K562 (cell line): Measurements from ENCODE around the gene USP28. TPM values are rescaled to one million over a fixed set of nuclear protein-coding genes. Genes with fewer than 3 reads are reported as not detected.
A peak's percentile ranks its signal among the peaks of the same experiment; 100 is the strongest.

Experiments used
- ATAC-seq: fragments of 200-7000 bp; cut with Tn5 transposase; 3 replicates; pipeline ENCODE4 v1.9.1; 2020; ENCODE audit warnings: moderate library complexity
- BruUV-seq: library from RNA; stranded (reverse); fragments of 400-500 nt; replicated peaks from 2 replicates; lab custom pipeline; 2021; lab: Mats Ljungman, UMichigan
- CTCF ChIA-PET: fragments of 300-600 bp; formaldehyde crosslinking; extraction: SDS; loops from one replicate; lab custom pipeline; 2021; ENCODE audit warnings: low intra/inter-chr PET ratio; lab: Yijun Ruan, JAX
- POLR2A ChIA-PET: fragments of 300-600, 350-650 bp; sonication (Branson Sonifier 250); formaldehyde crosslinking; extraction: SDS; loops from one replicate; lab custom pipeline; 2021; ENCODE audit warnings: antibody characterized with exemption, inconsistent platforms; lab: Yijun Ruan, JAX
- DNase-seq, 4 experiments: peaks; one replicate each; pipeline versions ENCODE4 v3.0.0 to v3.0.0-alpha.2; 2011 to 2018; ENCODE audit warnings: low spot score in 3 of 4, mixed read lengths in 3 of 4; ENCODE audit errors: extremely low read depth in 1 of 4
- FAIRE-seq: peaks from 2 replicates; lab custom pipeline; 2011; peaks lifted over from hg19 to GRCh38; lab: Jason Lieb, UNC
- H2AFZ ChIP-seq: 2 replicates; pipeline ENCODE4 v1.6.0; 2011; ENCODE audit warnings: low read depth, low read length, control low read depth, inconsistent platforms
- H3K27ac ChIP-seq: fragments of 200-600 bp; 3 replicates; pipeline ENCODE4 v1.8.0; 2011; ENCODE audit warnings: low read depth, mild to moderate bottlenecking, control low read depth, inconsistent platforms, low read length, moderate library complexity, mixed read lengths; ENCODE audit errors: extremely low read depth
- H3K27me3 ChIP-seq, 2 experiments: fragments of 300-600 bp in 1 of 2; 2 replicates in 1 of 2; 3 replicates in 1 of 2; pipeline versions ENCODE4 v1.6.0 to v1.8.0; 2011; ENCODE audit warnings: inconsistent platforms in 2 of 2, low read length in 2 of 2, mild to moderate bottlenecking in 1 of 2, mixed read lengths in 1 of 2, moderate library complexity in 1 of 2; ENCODE audit not compliant: control insufficient read depth in 2 of 2, insufficient read depth in 2 of 2
- H3K36me3 ChIP-seq: fragments of 300-600 bp; 3 replicates; pipeline ENCODE4 v1.8.0; 2011; ENCODE audit warnings: mild to moderate bottlenecking, low read length, inconsistent platforms; ENCODE audit not compliant: control insufficient read depth, insufficient read depth
- H3K4me1 ChIP-seq, 2 experiments: fragments of 200-600 bp in 1 of 2; replicated peaks in 1 of 2; 2 replicates in 1 of 2; 3 replicates in 1 of 2; pipeline versions ENCODE4 v1.5.1 to v1.8.0; 2011; ENCODE audit warnings: inconsistent platforms in 2 of 2, low read length in 2 of 2, mild to moderate bottlenecking in 1 of 2, mixed read lengths in 1 of 2, moderate library complexity in 1 of 2; ENCODE audit not compliant: control insufficient read depth in 2 of 2, insufficient read depth in 2 of 2
- H3K4me2 ChIP-seq: 2 replicates; pipeline ENCODE4 v1.6.1; 2011; ENCODE audit warnings: low read length, control low read depth, inconsistent platforms, mixed read lengths; ENCODE audit not compliant: insufficient read depth
- H3K4me3 ChIP-seq: fragments of 200-600 bp; sonication (generic), shearing (Covaris generic); 2 replicates; pipeline ENCODE4 v1.5.1; 2016; ENCODE audit warnings: control low read depth, inconsistent platforms
- H3K79me2 ChIP-seq: fragments of 200-600 bp; 3 replicates; pipeline ENCODE4 v1.8.0; 2011; ENCODE audit warnings: low read length, inconsistent platforms; ENCODE audit not compliant: control insufficient read depth, insufficient read depth
- H3K9ac ChIP-seq, 2 experiments: 2 replicates each; pipeline versions ENCODE4 v1.6.0 to v1.6.1; 2011; ENCODE audit warnings: low read depth in 2 of 2, low read length in 2 of 2, control low read depth in 1 of 2, inconsistent platforms in 1 of 2, mild to moderate bottlenecking in 1 of 2, mixed read lengths in 1 of 2; ENCODE audit not compliant: insufficient read depth in 1 of 2
- H3K9me1 ChIP-seq: one replicate; pipeline ENCODE4 v1.6.0; 2011; ENCODE audit warnings: inconsistent platforms, mild to moderate bottlenecking, low read length, moderate library complexity; ENCODE audit not compliant: control insufficient read depth, insufficient read depth
- H3K9me3 ChIP-seq: replicated peaks from 2 replicates; pipeline ENCODE4 v1.5.1; 2011; ENCODE audit warnings: low read depth, low read length, inconsistent platforms; ENCODE audit not compliant: control insufficient read depth, insufficient read depth
- H4K20me1 ChIP-seq: replicated peaks from 2 replicates; pipeline ENCODE4 v1.6.1; 2011; ENCODE audit warnings: low read length, inconsistent platforms, mixed read lengths; ENCODE audit not compliant: control insufficient read depth, insufficient read depth
- ARHGAP35 ChIP-seq: fragments of 450-650 bp; IDR thresholded peaks from 2 replicates; pipeline ENCODE4 v1.6.1; 2018; ENCODE audit not compliant: partially characterized antibody
- ATF3 ChIP-seq, 2 experiments: fragments of 450-650 bp in 1 of 2; sonication (generic) in 1 of 2; formaldehyde crosslinking in 1 of 2; IDR thresholded peaks in 1 of 2; conservative IDR thresholded peaks in 1 of 2; 2 replicates each; pipeline versions ENCODE4 v1.6.1 to v1.8.1; 2016 to 2023; ENCODE audit warnings: mild to moderate bottlenecking in 2 of 2, moderate library complexity in 2 of 2, inconsistent platforms in 1 of 2, missing genetic modification reagents in 1 of 2
- BACH1 ChIP-seq: fragments of 200-800 bp; sonication (Bioruptor generic); IDR thresholded peaks from 2 replicates; pipeline ENCODE4 v1.6.1; 2016; ENCODE audit warnings: missing genetic modification characterization, missing compliant biosample characterization
- CBX3 ChIP-seq, 2 experiments: IDR thresholded peaks; 1 replicate in 1 of 2; 2 replicates in 1 of 2; pipeline ENCODE4 v1.6.1; 2012; ENCODE audit warnings: inconsistent platforms in 2 of 2, low read length in 2 of 2, borderline replicate concordance in 1 of 2, control low read depth in 1 of 2
- CREBBP ChIP-seq: IDR thresholded peaks from one replicate; pipeline ENCODE4 v1.6.1; 2012; ENCODE audit warnings: low read depth, mild to moderate bottlenecking, control low read depth, inconsistent platforms, low read length
- DPF2 ChIP-seq: fragments of 450-650 bp; IDR thresholded peaks from 2 replicates; pipeline ENCODE4 v1.6.1; 2016
- GTF2F1 ChIP-seq: IDR thresholded peaks from 2 replicates; pipeline ENCODE4 v1.6.1; 2011; ENCODE audit warnings: low read depth, low read length, improper control_type of control experiment
- JUN ChIP-seq, 2 experiments: sonication (generic) in 1 of 2; formaldehyde crosslinking in 1 of 2; IDR thresholded peaks; 2 replicates each; pipeline versions ENCODE4 v1.6.1 to v1.8.0; 2012 to 2022; ENCODE audit warnings: borderline replicate concordance in 2 of 2, mild to moderate bottlenecking in 2 of 2, improper control_type of control experiment in 1 of 2, low read depth in 1 of 2, low read length in 1 of 2, missing genetic modification reagents in 1 of 2
- KLF16 ChIP-seq: IDR thresholded peaks from 2 replicates; pipeline ENCODE4 v1.6.1; 2016; ENCODE audit warnings: antibody characterized with exemption
- MTF1 ChIP-seq: fragments of 250-450 bp; sonication (Bioruptor Pico); IDR thresholded peaks from 2 replicates; pipeline ENCODE4 v1.9.0; 2021; ENCODE audit warnings: moderate library complexity, mild to moderate bottlenecking, inconsistent platforms, borderline replicate concordance
- NCOA6 ChIP-seq: fragments of 450-650 bp; IDR thresholded peaks from 2 replicates; pipeline ENCODE4 v1.6.1; 2017; ENCODE audit warnings: mild to moderate bottlenecking
- NR1H2 ChIP-seq: sonication (generic); formaldehyde crosslinking; IDR thresholded peaks from 2 replicates; pipeline ENCODE4 v1.4.0; 2020; ENCODE audit warnings: mild to moderate bottlenecking, missing genetic modification reagents
- NRF1 ChIP-seq, 2 experiments: fragments of 450-650 bp; IDR thresholded peaks in 1 of 2; conservative IDR thresholded peaks in 1 of 2; 2 replicates each; pipeline ENCODE4 v1.6.1; 2014; ENCODE audit warnings: mild to moderate bottlenecking in 2 of 2
- RFX5 ChIP-seq: IDR thresholded peaks from 2 replicates; pipeline ENCODE4 v1.6.1; 2011; ENCODE audit warnings: low read depth, mild to moderate bottlenecking, improper control_type of control experiment, low read length
- U2AF1 ChIP-seq: fragments of 200-400 bp; formaldehyde crosslinking; optimal IDR thresholded peaks from 2 replicates; pipeline ENCODE3; 2017; ENCODE audit warnings: mild to moderate bottlenecking, low read depth, low read length, moderate library complexity
- USF1 ChIP-seq: sonication (generic); formaldehyde crosslinking; IDR thresholded peaks from 2 replicates; pipeline ENCODE4 v1.9.0; 2022; ENCODE audit warnings: mild to moderate bottlenecking, missing genetic modification reagents
- ZNF146 ChIP-seq: IDR thresholded peaks from one replicate; pipeline ENCODE4 v1.6.1; 2018; ENCODE audit warnings: missing compliant biosample characterization; ENCODE audit not compliant: unreplicated experiment
- ZNF24 ChIP-seq: fragments of 450-650 bp; IDR thresholded peaks from 2 replicates; pipeline ENCODE4 v1.6.1; 2016
- ZNF668 ChIP-seq: fragments of 250-450 bp; sonication (Bioruptor Pico); IDR thresholded peaks from 2 replicates; pipeline ENCODE4 v1.8.0; 2022; ENCODE audit warnings: mild to moderate bottlenecking, inconsistent platforms
- WGBS: fragments of 100-300 bp; shearing (Covaris generic); methylation state at CpG from one replicate; pipeline ENCODE4 v1.1.6; 2016; ENCODE audit warnings: low coverage, mixed read lengths; ENCODE audit not compliant: insufficient coverage; ENCODE audit errors: missing lambda C conversion rate; 5-methylcytosine and 5-hydroxymethylcytosine counted together
- in situ Hi-C: fragments of 300-500 bp; cut with MboI; formaldehyde crosslinking; loops from 4 replicates; pipeline ENCODE4 v1.15.0; 2018; ENCODE audit warnings: inconsistent platforms, mixed read lengths
- intact Hi-C: fragments of 100-400 bp; cut with micrococcal nuclease; formaldehyde crosslinking; loops from 2 replicates; pipeline ENCODE4 v1.14.2; 2022
- polyA plus RNA-seq, 8 experiments: library from polyadenylated mRNA; depleted of rRNA in 4 of 8; stranded (reverse) in 5 of 8; unstranded in 3 of 8; fragments of >200 nt; fragmentation: Nextera tagmentation in 2 of 8; fragmentation: Illumina TruSeq in 1 of 8; extraction: Ambion mirVana in 2 of 8; extraction: Trizol in 1 of 8; gene quantifications; 2 replicates each; pipeline versions ENCODE4 v1.2.1 to v1.2.3, GENCODE V29; 2011 to 2014; ENCODE audit warnings: inconsistent platforms in 1 of 8, missing spikeins in 1 of 8
- total RNA-seq, 7 experiments: library from RNA; depleted of rRNA in 6 of 7; stranded (reverse); fragments of >200 nt in 6 of 7; fragmentation: Illumina TruSeq in 2 of 7; extraction: Trizol in 2 of 7; gene quantifications; 2 replicates each; pipeline versions ENCODE4 v1.2.1 to v1.2.3, GENCODE V29; 2011 to 2021; ENCODE audit warnings: low replicate concordance in 1 of 7

The USP28 gene
- total and polyA plus RNA-seq, 9 of the 15 experiments (the other 6 are each of a cell fraction or from before 2014, with no cell fraction given): 3.7 to 42.7 (median 20.3) TPM

- TF ChIP-seq ARHGAP35: no peak
- no peak for TF ChIP-seq ZNF668 (CRISPR knock-in tag)
- no peak for TF ChIP-seq NRF1 (conservative IDR thresholded peaks at IDR 0.05 in 1 of 2, IDR thresholded peaks at IDR 0.05 in 1 of 2)
- no peak for TF ChIP-seq RFX5
- TF ChIP-seq BACH1 (tag): no peak
- TF ChIP-seq CREBBP: no peak
- TF ChIP-seq, all 486 proteins: peak for 16
Observed at GRCh38 chr11:113884361-113884836, 9.0 kb upstream of the USP28 start (continued).

DNA sequence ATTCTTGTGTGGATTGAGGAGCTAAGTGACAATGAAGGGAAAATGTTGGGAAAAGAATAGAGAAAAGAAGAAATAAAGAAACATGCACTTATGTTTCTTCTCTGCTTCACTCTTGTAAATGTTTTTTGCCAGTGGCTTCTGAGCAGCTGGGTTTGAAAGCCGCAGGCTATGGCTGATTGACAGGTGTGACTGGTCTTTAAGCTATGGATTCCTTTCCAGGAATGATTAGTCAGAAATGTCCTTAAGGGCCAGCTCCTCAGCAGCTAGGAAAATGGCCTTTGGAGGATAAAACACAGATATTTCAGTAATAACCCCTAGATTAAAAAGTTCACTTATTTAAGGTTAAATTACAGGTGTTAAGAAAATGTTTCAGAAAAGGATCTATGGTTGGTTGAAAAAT is 6.5 kb upstream of the USP28 start:
- H3K4me3 ChIP-seq: no peak overlapping the region
- no peaks in the 10 kb centered on the region for H3K9me1 ChIP-seq
- peaks cover 6% of the 10 kb centered on the region for H3K79me2 ChIP-seq
- ChIA-PET CTCF (no interaction called here), POLR2A (interaction anchor here (0.6 to 0.8 kb wide), 2 partner anchors 25 to 83 kb away, joined by 4 to 5 read pairs; no protein-coding TSS in a partner anchor)
- H3K4me1 ChIP-seq: peaks cover under 1 to 25% of the 10 kb centered on the region in 2 experiments; a peak in 4 of 5 replicates
- H2AFZ ChIP-seq: peak overlapping the region; percentile 1
- H3K9ac ChIP-seq: no peak overlapping the region
- peak; percentile 32 to 55 (median 45) for DNase-seq
- no peaks in the 10 kb centered on the region for H4K20me1 ChIP-seq
- H3K27me3 ChIP-seq: no peaks in the 10 kb centered on the region
- intact Hi-C loops: no loop called here
- in situ Hi-C loops: no loop called here
- ATAC-seq: peak; percentile 39; the same call in 1 of the 3 replicates
- no peaks in the 10 kb centered on the region for H3K9me3 ChIP-seq
- H3K36me3 ChIP-seq: no peaks in the 10 kb centered on the region
- FAIRE-seq: peak; percentile 6
- H3K27ac ChIP-seq: no peak overlapping the region
- H3K4me2 ChIP-seq: no peak overlapping the region
- BruUV-seq: no TSS peak
- 7% methylated on average over 1 of the region's 1 CpG for WGBS
- no peak for TF ChIP-seq ZNF146 (CRISPR knock-in tag)
- peak; percentile 34; the same call in 1 of the 2 replicates for TF ChIP-seq ATF3 (IDR thresholded peaks at IDR 0.05)
- no peak for TF ChIP-seq ATF3 (CRISPR knock-in tag; conservative IDR thresholded peaks at IDR 0.05)
- TF ChIP-seq USF1: no peak
- TF ChIP-seq RFX5: no peak
- TF ChIP-seq NCOA6: no peak
- TF ChIP-seq MTF1 (CRISPR knock-in tag): no peak
- no peak for TF ChIP-seq GTF2F1
- TF ChIP-seq KLF16: no peak
- no peak for TF ChIP-seq U2AF1
- no peak for TF ChIP-seq CBX3 (IDR thresholded peaks at IDR 0.05; ENCODE audit: borderline replicate concordance in 1 of 2, low read length in 2 of 2)
- no peak for TF ChIP-seq NR1H2 (CRISPR knock-in tag)
- TF ChIP-seq JUN (IDR thresholded peaks at IDR 0.05; ENCODE audit: borderline replicate concordance, low read depth, low read length): 0 out of 2 replicates have a peak, but pooled peaks have one; percentile 36
- no peak for TF ChIP-seq JUN (CRISPR knock-in tag; IDR thresholded peaks at IDR 0.05; ENCODE audit: borderline replicate concordance)
- TF ChIP-seq DPF2: peak; percentile 42; the same call in 1 of the 2 replicates
- no peak for TF ChIP-seq ZNF24
